Stimulated activated naive CD8-positive, alpha-beta T cell treated with anti-CD3 and anti-CD28 coated beads, Interleukin-15, amount 100 ng/mL, for 72 hours (primary cell): ENCODE results near the gene TXNIP.

Experiments used
- ATAC-seq: fragments of 150-1000 bp; cut with Tn5 transposase; 2 replicates; pipeline ENCODE4 v1.10.0; 2021; ENCODE audit warnings: mild to moderate bottlenecking, moderate library complexity
- DNase-seq, 2 donors: peaks; one replicate each; pipeline ENCODE4 v3.0.0; 2021 to 2022
- H3K27ac Mint-ChIP-seq, 2 donors: one replicate each; pipeline ENCODE4 v1.8.0; 2022; ENCODE audit warnings: mild to moderate bottlenecking in 2 of 2, mixed read lengths in 2 of 2, moderate library complexity in 2 of 2
- H3K27me3 Mint-ChIP-seq: one replicate; pipeline ENCODE4 v1.8.0; 2022; ENCODE audit warnings: mixed read lengths
- H3K4me1 Mint-ChIP-seq: one replicate; pipeline ENCODE4 v1.8.0; 2022; ENCODE audit warnings: mild to moderate bottlenecking, mixed read lengths
- H3K4me3 Mint-ChIP-seq, 2 donors: one replicate each; pipeline ENCODE4 v1.8.0; 2022; ENCODE audit warnings: mild to moderate bottlenecking in 2 of 2, mixed read lengths in 2 of 2, moderate library complexity in 1 of 2
- H3K9me3 Mint-ChIP-seq, 2 donors: one replicate each; pipeline ENCODE4 v1.8.0; 2022; ENCODE audit warnings: mixed read lengths in 2 of 2

TXNIP gene

DNA sequence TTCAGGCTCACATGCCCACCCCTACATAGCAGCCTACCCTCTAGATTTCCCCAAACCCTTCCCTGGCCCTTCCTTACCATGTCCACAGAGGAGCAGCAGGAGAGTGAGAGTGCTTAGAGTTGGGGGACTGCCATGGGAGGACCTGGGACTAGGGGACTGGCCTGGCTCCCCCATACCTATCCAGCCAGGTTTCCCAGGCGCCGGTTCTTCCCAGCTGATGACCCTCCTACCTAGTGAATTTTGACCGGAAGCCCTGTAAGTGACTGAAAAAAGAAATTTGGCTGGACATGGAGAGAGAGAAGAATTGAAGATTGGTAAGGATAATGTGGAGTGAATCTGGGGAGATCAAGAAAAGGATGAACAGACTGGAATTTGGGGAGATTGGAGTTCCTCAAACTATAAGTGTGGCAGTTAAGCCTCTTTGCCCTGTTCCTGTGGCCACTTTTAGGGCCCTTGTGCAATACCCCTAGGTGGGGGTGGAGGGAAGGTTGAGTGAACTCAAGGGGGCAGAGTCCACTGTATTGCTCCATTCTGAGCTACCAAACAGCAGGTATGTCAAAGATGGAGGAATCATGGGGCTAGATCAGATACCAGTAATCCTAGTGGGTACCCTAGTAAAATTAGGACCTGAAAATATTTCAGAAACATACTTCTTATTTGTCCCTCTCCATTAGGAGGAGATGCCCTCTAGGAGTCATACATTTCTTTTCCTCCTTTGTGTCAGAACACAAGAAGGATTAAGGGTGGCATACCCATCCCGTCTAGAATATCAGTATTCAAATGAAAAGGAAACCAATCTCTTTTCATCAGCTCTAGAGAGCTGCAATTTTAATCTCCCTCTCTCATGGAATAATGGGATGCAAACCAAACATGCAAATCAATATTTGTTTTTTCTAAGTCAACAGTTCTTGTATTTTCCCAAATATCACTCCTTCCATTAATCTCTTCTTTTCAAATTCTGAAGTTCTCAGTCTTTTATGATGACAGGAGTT is 24.0 kb upstream of the TXNIP start:
- Mint-ChIP-seq H3K9me3 (no peaks in the 10 kb centered on the region), H3K4me3 (peak overlapping the region; percentile 49 to 52), H3K4me1 (peaks cover 16% of the 10 kb centered on the region), H3K27ac (no peak overlapping the region), H3K27me3 (peaks cover 75% of the 10 kb centered on the region)
- ATAC-seq, result peak; percentile 20
- no peak for DNase-seq

DNA sequence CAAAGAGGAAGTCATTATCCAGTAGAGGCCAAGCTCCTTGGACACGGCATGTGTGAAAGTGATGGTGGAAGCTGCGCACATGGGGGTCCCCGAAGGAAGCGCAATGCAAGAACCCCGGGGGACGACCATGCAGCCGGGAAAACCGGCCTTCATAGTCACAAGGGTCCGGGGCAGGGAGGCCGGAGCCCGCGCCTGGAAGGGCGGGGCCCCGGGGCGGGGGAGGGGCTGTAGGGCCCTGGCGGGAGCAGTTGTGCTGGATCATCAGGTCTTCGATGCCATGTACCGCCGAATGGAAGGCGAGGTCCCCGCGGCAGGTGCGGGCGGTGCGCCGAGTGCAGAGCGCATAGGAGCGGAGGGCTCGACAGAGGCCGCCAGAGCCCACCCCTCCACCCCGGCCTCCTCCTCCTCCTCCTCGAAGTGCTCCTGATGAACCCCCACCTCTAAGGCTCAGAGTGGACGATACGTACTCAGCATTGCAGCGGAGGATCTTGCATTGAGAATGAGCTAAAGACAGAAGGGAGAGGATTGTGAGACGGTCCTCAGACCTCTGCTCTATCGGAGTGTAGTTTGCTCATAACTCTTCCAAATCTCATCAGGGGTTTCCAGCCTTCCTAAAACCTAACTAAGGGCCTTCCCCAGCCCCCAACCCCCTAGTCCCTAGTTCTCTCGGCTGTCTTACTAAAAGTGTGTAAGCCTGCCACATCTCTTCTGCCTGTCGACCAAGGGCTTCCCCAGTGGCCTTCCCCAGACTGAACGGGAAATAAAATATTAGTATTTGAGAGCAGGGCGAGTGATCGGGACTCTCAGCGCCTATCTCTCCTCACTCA is 23.1 kb upstream of the TXNIP start:
- peak overlapping the region; percentile 52 to 68 for H3K4me3 Mint-ChIP-seq
- no peaks in the 10 kb centered on the region for H3K9me3 Mint-ChIP-seq
- DNase-seq, result no peak
- H3K27ac Mint-ChIP-seq, result no peak overlapping the region
- peaks cover 66% of the 10 kb centered on the region for H3K27me3 Mint-ChIP-seq
- peaks cover 16% of the 10 kb centered on the region for H3K4me1 Mint-ChIP-seq
- ATAC-seq, result peak; percentile 64

DNA sequence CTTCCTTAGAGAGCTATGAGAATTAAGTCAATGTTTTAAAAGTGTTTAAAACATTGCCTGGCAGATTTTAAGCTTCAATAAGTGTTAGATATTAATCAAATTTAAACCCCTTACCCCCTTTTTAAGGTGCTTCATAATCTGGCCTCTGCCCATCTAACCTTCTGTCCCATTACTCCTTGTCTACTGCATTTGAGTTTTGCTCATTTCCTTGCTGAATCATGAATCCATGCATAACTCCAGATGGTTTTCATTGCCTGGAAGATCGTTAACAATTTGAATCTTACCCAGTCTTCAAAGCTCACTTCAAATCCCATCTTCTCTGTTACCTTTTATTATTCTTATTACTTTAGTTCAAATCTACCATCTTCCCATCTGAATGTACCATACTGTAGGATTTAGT is 20.5 kb upstream of the TXNIP start:
- no peaks in the 10 kb centered on the region for H3K9me3 Mint-ChIP-seq
- H3K4me3 Mint-ChIP-seq, result no peak overlapping the region
- H3K4me1 Mint-ChIP-seq, result peaks cover 24% of the 10 kb centered on the region
- H3K27ac Mint-ChIP-seq, result no peak overlapping the region
- peaks cover 52% of the 10 kb centered on the region for H3K27me3 Mint-ChIP-seq
- DNase-seq (no peak), ATAC-seq (no peak)

DNA sequence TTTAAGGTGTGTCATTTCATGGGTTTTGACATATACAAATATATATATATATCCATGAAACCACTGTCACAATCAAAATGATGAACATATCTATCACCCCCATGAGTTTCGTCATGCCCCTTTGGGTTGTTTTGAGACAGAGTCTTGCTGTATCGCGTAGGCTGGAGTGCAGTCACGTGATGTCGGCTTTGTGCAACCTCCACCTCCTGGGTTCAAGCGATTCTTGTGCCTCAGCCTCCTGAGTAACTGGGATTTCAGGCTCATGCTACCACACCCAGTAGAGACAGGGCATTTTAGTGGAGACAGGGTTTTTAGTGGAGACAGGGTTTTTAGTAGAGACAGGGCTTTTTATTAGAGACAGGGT is 17.2 kb upstream of the TXNIP start:
- Mint-ChIP-seq H3K9me3 (no peaks in the 10 kb centered on the region), H3K4me3 (no peak overlapping the region), H3K4me1 (peaks cover 8% of the 10 kb centered on the region), H3K27ac (no peak overlapping the region), H3K27me3 (peaks cover 18% of the 10 kb centered on the region)
- DNase-seq, result no peak
- ATAC-seq, result no peak

DNA sequence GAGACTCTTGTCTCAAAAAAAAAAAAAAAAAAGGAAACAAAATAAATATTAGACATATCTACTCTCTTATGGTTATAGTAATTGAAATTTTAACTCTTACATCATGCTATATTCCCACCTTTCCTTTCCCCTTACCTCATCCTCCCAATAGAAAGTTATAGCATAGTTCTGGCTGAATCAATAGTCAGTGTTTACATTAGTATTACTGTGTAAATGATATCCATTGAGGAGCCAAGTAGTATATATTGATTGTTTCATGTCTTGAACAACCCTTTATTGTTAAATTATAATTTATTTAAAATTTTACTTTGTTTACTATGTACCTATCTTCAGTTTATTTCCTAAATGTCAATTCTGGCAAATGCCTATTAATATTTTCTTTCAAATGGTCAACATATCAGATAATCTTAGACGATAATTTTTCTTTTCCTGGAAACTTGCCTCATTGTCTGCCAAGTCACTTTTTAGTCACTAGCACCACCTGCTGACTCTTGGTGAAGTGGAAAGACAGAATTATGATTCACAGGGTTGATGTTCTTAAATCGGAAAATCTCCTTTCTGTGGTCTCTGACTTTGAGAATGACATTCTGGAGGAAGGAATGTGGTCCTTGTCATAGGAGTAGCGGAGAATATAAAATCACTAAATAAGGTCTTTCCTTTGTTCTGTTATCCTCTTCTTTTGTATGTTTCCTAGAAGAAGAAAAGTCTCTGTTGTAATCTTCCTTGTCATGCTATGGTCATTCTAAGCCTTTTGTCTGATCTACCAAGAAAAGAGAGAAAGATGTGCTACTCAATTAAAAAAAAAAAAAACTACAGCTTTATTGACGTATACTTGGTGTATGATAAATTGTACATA is 16.6 kb upstream of the TXNIP start:
- Mint-ChIP-seq H3K4me3 (peak overlapping the region in 1 of 2 donors; percentile 2), H3K9me3 (no peaks in the 10 kb centered on the region), H3K27ac (no peak overlapping the region), H3K27me3 (peaks cover 12% of the 10 kb centered on the region), H3K4me1 (peaks cover 8% of the 10 kb centered on the region)
- ATAC-seq (peak; percentile 67), DNase-seq (peak in 1 of 2 donors; percentile 43)

DNA sequence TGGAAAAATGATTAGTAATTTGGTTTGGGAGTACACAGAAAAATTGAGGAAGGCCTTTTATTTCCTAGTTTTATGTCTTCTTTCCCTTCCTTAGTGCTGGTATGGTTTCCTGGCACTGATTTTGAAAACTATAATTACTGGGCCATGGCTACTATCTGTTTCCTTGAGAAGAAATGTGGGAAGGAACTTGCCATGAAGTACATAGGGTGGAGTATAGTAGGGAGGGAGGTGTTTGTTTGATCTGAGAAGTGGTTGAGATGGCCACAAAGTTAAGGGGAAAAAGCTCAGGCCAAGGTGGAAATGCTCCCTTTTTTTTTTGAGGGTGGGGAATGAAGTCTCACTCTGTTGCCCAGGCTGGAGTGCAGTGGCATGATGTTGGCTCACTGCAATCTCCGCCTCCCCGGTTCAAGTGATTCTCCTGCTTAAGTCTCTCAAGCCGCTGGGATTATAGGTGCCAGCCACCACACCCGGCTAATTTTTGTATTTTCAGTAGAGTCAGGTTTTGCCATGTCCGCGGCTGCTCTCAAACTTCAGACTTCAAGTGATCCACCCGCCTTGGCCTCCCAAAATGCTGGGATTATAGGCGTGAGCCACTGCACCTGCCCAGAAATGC is 13.9 kb upstream of the TXNIP start:
- Mint-ChIP-seq H3K9me3 (no peaks in the 10 kb centered on the region), H3K4me3 (no peak overlapping the region), H3K27me3 (no peaks in the 10 kb centered on the region), H3K4me1 (peaks cover 32% of the 10 kb centered on the region), H3K27ac (no peak overlapping the region)
- no peak for DNase-seq
- ATAC-seq, result no peak

DNA sequence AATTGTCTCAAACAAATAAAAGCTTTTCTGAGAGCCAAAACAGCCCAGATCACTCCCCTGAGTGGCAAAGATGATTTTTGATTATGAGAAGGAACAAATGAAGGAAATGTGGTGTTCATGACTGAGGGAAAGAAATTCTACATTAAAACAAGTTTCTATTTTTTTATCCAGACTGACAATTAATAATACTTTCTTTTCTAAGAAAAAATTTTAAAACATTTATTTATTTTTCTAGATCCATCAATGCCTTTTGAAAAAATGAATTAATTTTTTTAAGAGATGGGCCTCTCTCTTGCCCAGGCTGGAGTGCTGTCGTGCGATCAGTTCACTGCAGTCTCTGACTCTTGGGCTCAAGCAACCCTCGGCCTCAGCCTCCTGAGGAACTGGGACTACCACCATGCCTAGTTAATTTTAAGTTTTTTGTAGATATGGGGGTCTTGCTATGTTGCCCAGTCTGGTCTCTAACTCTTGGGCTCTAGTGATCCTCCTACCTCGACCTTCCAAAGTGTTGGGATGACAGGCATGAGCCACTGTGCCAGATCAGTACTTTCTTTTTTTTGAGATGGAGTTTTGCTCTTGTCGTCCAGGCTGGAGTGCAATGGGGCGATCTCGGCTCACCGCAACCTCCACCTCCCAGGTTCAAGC is 11.2 kb upstream of the TXNIP start:
- Mint-ChIP-seq H3K4me1 (peaks cover 48% of the 10 kb centered on the region), H3K9me3 (no peaks in the 10 kb centered on the region), H3K4me3 (peak overlapping the region in 1 of 2 donors; percentile 73), H3K27ac (peak overlapping the region in 1 of 2 donors; percentile 93), H3K27me3 (no peaks in the 10 kb centered on the region)
- no peak for ATAC-seq
- no peak for DNase-seq

DNA sequence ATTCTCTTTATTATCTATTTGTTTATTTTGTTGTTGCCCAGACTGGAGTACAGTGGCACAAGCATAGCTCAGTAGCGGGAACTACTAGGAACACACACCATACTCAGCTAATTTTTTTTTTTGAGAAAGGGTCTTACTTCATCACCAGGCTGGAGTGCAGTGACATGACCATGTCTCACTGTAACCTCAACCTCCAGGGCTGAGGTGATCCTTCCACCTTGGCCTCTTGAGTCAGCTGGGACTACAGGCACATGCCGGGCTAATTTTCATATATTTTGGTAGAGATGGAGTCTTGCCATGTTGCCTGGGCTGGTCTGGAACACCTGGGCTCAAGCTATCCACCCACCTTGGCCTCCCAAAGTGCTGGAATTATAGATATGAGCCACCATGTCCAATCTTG is 5.3 kb upstream of the TXNIP start:
- ATAC-seq (no peak), DNase-seq (peak in 1 of 2 donors; percentile 8)
- Mint-ChIP-seq H3K27me3 (no peaks in the 10 kb centered on the region), H3K4me1 (peaks cover 81% of the 10 kb centered on the region), H3K4me3 (no peak overlapping the region), H3K9me3 (no peaks in the 10 kb centered on the region), H3K27ac (peak overlapping the region; percentile 1 to 14)

DNA sequence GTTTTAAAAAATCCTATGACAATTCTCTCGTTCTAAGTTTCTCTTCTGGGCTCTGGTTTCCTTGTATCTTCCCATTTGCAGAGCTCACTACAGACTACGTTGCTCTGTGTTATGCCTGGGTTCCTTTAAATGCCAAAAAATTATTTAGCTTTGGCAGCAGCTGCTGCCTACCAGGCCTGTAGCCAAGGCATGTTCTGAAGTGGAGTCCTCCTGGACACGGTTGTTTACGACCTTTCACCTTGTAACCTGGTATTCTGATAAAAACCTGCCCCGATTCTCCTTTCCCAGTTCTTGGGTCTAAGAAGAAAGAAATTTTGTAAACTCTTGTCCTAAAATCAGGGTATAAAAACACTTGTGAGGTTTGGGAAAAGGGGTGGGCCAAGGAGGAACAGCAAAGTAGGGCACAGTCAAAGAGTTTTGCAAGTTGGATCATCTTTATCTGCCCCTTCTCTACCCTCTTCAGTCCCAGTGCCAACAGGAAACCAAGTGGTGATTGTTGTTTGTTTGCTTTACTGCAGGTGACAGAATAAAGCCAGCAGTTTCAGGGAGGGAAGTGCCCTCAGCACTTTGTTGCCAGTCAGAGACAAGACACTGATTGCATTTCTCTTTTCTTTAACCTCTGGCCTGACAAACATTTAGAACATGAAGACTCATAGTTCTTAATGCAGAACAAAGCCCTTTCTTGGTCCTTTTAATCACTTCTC is 3.1 kb upstream of the TXNIP start:
- DNase-seq (no peak), ATAC-seq (no peak)
- peaks cover 59% of the 10 kb centered on the region for H3K4me1 Mint-ChIP-seq
- peak overlapping the region; percentile 79 to 95 for H3K27ac Mint-ChIP-seq
- peak overlapping the region; percentile 85 to 89 for H3K4me3 Mint-ChIP-seq
- H3K27me3 Mint-ChIP-seq, result no peaks in the 10 kb centered on the region
- no peaks in the 10 kb centered on the region for H3K9me3 Mint-ChIP-seq

DNA sequence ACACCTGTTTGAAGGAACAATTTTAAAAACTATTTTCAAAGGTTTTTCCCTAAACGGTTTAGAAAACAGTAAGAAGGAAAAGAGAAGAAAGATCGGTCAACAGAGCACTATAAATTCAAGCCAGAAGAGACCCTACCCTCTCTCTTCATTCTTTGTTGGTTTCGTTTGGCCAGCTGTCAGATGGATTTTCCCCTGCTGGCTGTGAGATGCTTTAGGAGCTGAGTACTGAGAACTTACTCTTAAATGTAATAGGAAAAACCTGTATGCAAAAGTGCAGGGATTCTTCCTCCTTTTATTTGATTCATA is 1.3 kb upstream of the TXNIP start:
- DNase-seq, result no peak

DNA sequence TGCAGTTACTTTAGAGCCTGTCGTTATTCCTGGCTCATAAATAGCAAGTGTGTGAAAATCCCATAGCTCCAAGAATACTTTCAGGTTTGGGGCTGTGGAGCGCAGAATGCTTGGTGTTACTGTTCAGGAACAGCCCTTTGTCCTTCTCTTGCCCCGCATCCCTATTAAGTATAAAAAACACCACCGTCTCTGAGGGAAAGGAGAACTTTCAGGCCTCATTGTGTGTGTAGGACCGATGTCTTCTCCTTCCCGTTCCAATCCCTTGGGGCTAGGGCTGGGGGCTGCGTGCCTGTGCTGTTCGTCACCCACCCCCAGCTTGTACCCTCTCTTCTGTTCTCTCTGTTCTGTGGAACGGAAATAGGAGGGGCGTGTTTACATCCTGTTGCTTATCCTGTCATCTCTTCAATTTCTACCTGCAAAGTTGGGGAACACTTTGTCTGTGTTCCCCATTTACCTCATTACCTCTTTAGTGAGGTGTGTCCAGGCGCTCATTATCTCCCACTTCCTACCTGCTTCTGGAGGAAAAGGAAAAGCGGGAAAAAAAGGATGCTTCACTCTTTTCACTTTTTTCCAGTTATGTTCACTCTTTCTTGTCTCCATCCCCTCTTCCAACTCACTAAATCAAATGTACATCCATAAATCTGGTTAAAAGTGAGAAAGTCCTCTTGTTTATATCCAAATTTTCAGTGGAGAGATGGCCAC is 788 bp upstream of the TXNIP start:
- DNase-seq (peak in 1 of 2 donors; percentile 54), ATAC-seq (peak; percentile 69)
- H3K27ac Mint-ChIP-seq, result peak overlapping the region; percentile 99
- peaks cover 62% of the 10 kb centered on the region for H3K4me1 Mint-ChIP-seq
- peak overlapping the region; percentile 85 to 89 for H3K4me3 Mint-ChIP-seq
- H3K9me3 Mint-ChIP-seq, result no peaks in the 10 kb centered on the region
- H3K27me3 Mint-ChIP-seq, result no peaks in the 10 kb centered on the region

More for the DNA sequence above, 1.3 kb upstream of the TXNIP start:
- Mint-ChIP-seq H3K27me3 (no peaks in the 10 kb centered on the region), H3K4me3 (peak overlapping the region; percentile 85 to 89), H3K4me1 (peaks cover 58% of the 10 kb centered on the region), H3K27ac (peak overlapping the region; percentile 99), H3K9me3 (no peaks in the 10 kb centered on the region)
- ATAC-seq, result no peak

DNA sequence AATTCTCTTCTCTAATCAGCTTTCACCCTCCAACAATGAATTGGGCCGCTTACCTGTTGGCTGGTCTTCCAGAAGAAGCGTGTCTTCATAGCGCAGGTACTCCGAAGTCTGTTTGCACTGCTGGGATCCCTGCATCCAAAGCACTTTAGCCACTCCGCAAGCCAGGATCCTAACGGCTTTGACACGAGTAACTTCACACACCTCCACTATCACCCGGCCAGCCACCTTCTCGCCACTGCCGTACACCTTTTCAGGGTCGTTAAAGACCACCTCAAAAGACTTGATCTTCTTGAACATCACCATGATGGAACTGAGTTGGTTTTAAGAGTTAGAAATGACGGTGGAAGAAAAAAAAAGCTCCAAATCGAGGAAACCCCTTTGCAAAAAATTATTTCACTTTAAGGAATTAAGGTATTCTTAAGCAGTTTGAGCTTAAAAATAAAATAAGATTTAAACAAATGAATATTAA is 381 bp downstream of the TXNIP start:
- DNase-seq, result no peak
- H3K9me3 Mint-ChIP-seq, result no peaks in the 10 kb centered on the region
- H3K27me3 Mint-ChIP-seq, result no peaks in the 10 kb centered on the region
- peak overlapping the region; percentile 99 for H3K27ac Mint-ChIP-seq
- peak overlapping the region; percentile 85 to 89 for H3K4me3 Mint-ChIP-seq
- ATAC-seq, result no peak
- H3K4me1 Mint-ChIP-seq, result peaks cover 64% of the 10 kb centered on the region

DNA sequence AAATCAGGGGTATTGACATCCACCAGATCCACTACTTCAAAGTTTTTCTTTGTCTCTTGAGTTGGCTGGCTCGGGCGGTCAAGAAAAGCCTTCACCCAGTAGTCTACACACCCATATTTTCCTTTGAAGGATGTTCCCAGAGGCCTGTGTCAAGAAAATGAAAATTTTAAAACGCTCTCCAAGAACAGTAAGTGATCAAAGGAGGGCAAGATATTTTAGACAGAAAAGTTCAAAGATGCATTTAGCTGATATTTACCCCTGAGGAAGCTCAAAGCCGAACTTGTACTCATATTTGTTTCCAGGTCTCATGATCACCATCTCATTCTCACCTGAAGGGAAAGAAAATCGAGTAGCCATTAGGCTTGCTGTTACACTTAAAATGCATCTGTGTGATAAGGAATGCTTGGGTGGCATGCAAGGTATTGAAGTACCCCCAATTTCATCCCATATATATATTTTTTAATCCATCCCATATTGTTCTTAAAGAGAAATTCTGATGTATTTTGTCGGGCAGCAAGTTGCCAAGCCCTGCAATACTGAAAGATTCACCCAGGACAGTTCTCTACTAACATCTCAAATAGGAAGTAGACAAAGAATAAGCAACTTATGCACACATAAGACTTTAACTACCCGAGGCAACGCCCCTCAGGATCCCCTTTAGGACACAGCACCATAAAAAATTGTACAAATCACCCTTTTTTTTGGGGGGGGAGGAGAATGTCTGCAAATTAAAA is 1.1 kb downstream of the TXNIP start:
- Mint-ChIP-seq H3K27ac (peak overlapping the region; percentile 99), H3K4me1 (peaks cover 70% of the 10 kb centered on the region), H3K4me3 (peak overlapping the region; percentile 85 to 89), H3K9me3 (no peaks in the 10 kb centered on the region), H3K27me3 (no peaks in the 10 kb centered on the region)
- no peak for ATAC-seq
- no peak for DNase-seq
